Stomach (tissue), 9 donors: ENCODE results near the gene TMTC2. TPM values are rescaled to one million over a fixed set of nuclear protein-coding genes. Genes with fewer than 3 reads are reported as not detected.
A peak's percentile ranks its signal among the peaks of the same experiment; 100 is the strongest.

ENCODE experiments used
- DNase-seq, 2 donors: peaks; one replicate each; pipeline versions ENCODE4 v3.0.0 to v3.0.0-alpha.2; 2013 to 2019
- H3K27ac ChIP-seq, 5 donors: fragments of 200-600 bp in 4 of 5; sonication (generic) in 4 of 5; one replicate each; pipeline ENCODE4 v1.5.1; 2013 to 2019; ENCODE audit warnings: mild to moderate bottlenecking in 1 of 5, moderate library complexity in 1 of 5
- H3K27me3 ChIP-seq, 3 donors: fragments of 200-600 bp; sonication (generic); one replicate each; pipeline ENCODE4 v1.5.1; 2017 to 2019; ENCODE audit warnings: mixed run types in 1 of 3
- H3K36me3 ChIP-seq, 4 donors: fragments of 200-600 bp; sonication (generic); 1 replicate in 3 of 4; 2 replicates in 1 of 4; pipeline ENCODE4 v1.5.1; 2016 to 2019
- H3K4me1 ChIP-seq, 4 donors: fragments of 200-600 bp; sonication (generic); one replicate each; pipeline ENCODE4 v1.5.1; 2016 to 2019
- H3K4me3 ChIP-seq, 4 donors: fragments of 200-600 bp; sonication (generic) in 3 of 4; one replicate each; pipeline ENCODE4 v1.5.1; 2016 to 2019; ENCODE audit warnings: mild to moderate bottlenecking in 1 of 4
- H3K9me3 ChIP-seq, 4 donors: fragments of 200-600 bp; sonication (generic); one replicate each; pipeline ENCODE4 v1.5.1; 2016 to 2019
- EP300 ChIP-seq: sonication (generic); formaldehyde crosslinking; IDR thresholded peaks from one replicate; pipeline ENCODE4 v1.6.1; 2017; ENCODE audit warnings: antibody characterized with exemption
- POLR2A ChIP-seq, 4 donors: fragments of 450-650 bp; IDR thresholded peaks; one replicate each; pipeline ENCODE4 v1.6.1; 2016; ENCODE audit warnings: antibody characterized with exemption in 4 of 4, control low read depth in 2 of 4, mild to moderate bottlenecking in 1 of 4, moderate library complexity in 1 of 4
- POLR2AphosphoS5 ChIP-seq, 3 donors: sonication (generic); formaldehyde crosslinking; IDR thresholded peaks; one replicate each; pipeline ENCODE4 v1.6.1; 2016; ENCODE audit warnings: antibody characterized with exemption in 3 of 3
- WGBS, 5 donors: extraction: QIAGEN DNeasy Blood & Tissue Kit in 3 of 5; methylation state at CpG; one replicate each; pipeline versions ENCODE4 v1.1.5 to v1.1.7; 2013 to 2018; 5-methylcytosine and 5-hydroxymethylcytosine counted together
- intact Hi-C: fragments of 100-400 bp; cut with DNase I; formaldehyde crosslinking; loops from one replicate; pipeline ENCODE4 v1.15.1; 2023; ENCODE audit warnings: low total_unique reads
- polyA plus RNA-seq, 3 donors: library from polyadenylated mRNA; stranded (reverse); fragments of 200-250 nt; gene quantifications; one replicate each; pipeline ENCODE4 v1.2.3, GENCODE V29; 2013
- total RNA-seq, 5 donors: library from RNA; depleted of rRNA; stranded (reverse); fragments of >200 nt; gene quantifications; one replicate each; pipeline versions ENCODE4 v1.1.0 to v1.2.3, GENCODE V29; 2014 to 2016
- TF ChIP-seq, protein P1 (sequence below), 7 experiments: fragments of 450-650 bp in 4 of 7; fragments of 200-600 bp in 3 of 7; sonication (generic) in 3 of 7; IDR thresholded peaks; one replicate each; pipeline ENCODE4 v1.5.1; 2016 to 2019; ENCODE audit warnings: antibody characterized with exemption in 7 of 7, control low read depth in 2 of 7, mild to moderate bottlenecking in 1 of 7
- donor health status: healthy with polysubstance abuse.
- donor health status: Bipolar disorder and iron deficiency.
- donor health status: healthy.

Gene TMTC2
- total and polyA plus RNA-seq, 8 donors, result 6.1 to 60.0 (median 27.5) TPM

GRCh38 chr12:82672811-82673495, 13.8 kb upstream of the TMTC2 start:
- Histone ChIP-seq H3K9me3 (no peaks in the 10 kb centered on the region), H3K36me3 (no peaks in the 10 kb centered on the region), H3K27ac (no peak overlapping the region), H3K4me3 (no peak overlapping the region), H3K4me1 (no peaks in the 10 kb centered on the region), H3K27me3 (no peaks in the 10 kb centered on the region)
- no peak for DNase-seq
- TF ChIP-seq, protein P1, sequence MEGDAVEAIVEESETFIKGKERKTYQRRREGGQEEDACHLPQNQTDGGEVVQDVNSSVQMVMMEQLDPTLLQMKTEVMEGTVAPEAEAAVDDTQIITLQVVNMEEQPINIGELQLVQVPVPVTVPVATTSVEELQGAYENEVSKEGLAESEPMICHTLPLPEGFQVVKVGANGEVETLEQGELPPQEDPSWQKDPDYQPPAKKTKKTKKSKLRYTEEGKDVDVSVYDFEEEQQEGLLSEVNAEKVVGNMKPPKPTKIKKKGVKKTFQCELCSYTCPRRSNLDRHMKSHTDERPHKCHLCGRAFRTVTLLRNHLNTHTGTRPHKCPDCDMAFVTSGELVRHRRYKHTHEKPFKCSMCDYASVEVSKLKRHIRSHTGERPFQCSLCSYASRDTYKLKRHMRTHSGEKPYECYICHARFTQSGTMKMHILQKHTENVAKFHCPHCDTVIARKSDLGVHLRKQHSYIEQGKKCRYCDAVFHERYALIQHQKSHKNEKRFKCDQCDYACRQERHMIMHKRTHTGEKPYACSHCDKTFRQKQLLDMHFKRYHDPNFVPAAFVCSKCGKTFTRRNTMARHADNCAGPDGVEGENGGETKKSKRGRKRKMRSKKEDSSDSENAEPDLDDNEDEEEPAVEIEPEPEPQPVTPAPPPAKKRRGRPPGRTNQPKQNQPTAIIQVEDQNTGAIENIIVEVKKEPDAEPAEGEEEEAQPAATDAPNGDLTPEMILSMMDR (IDR thresholded peaks at IDR 0.05), result no peak
- TF ChIP-seq EP300 (no peak), POLR2A (IDR thresholded peaks at IDR 0.05) (no peak), POLR2AphosphoS5 (IDR thresholded peaks at IDR 0.05) (no peak)
- 57 to 73% (median 58%) methylated on average over 4 of the region's 4 CpGs for WGBS, 5 donors
- intact Hi-C loops, result no loop called here

GRCh38 chr12:82673698-82674097, 13.0 kb upstream of the TMTC2 start:
- TF ChIP-seq POLR2AphosphoS5 (IDR thresholded peaks at IDR 0.05) (no peak), POLR2A (IDR thresholded peaks at IDR 0.05) (no peak), EP300 (no peak)
- TF ChIP-seq, protein P1 (IDR thresholded peaks at IDR 0.05), result no peak
- Histone ChIP-seq H3K36me3 (no peaks in the 10 kb centered on the region), H3K4me1 (no peaks in the 10 kb centered on the region), H3K27ac (no peak overlapping the region), H3K27me3 (no peaks in the 10 kb centered on the region), H3K9me3 (no peaks in the 10 kb centered on the region), H3K4me3 (no peak overlapping the region)
- 71 to 89% (median 75%) methylated on average over 1 of the region's 1 CpG for WGBS, 5 donors
- intact Hi-C loops, result no loop called here
- no peak for DNase-seq

DNA sequence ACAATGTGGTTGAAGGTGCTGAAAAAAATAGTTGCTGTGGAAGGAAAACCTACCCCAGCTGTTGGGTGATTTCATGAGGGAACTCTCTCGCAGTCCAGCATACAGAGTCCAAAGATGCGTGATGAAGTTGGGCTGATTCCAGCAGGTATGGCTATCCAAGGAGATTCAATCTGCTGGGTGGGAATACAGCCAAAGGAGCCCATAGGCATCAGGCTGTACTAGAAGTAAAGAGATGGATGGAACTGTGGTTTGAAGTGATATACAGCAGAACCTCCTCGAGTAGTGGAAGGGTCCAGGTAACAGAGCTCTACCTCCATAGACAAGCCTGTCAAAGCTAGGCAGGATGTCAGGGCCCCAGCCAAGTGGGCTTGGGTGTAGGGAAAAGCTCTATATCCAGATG, 11.5 kb upstream of the TMTC2 start:
- H3K4me3 ChIP-seq, result no peak overlapping the region
- no peaks in the 10 kb centered on the region for H3K4me1 ChIP-seq
- H3K27me3 ChIP-seq, result no peaks in the 10 kb centered on the region
- WGBS, 5 donors, result 76 to 92% (median 87%) methylated on average over 3 of the region's 3 CpGs
- DNase-seq, result no peak
- H3K36me3 ChIP-seq, result no peaks in the 10 kb centered on the region
- H3K27ac ChIP-seq, result no peak overlapping the region
- H3K9me3 ChIP-seq, result no peaks in the 10 kb centered on the region
- TF ChIP-seq POLR2AphosphoS5 (IDR thresholded peaks at IDR 0.05) (no peak), POLR2A (IDR thresholded peaks at IDR 0.05) (no peak)
- intact Hi-C loops, result no loop called here

GRCh38 chr12:82682326-82682725, 4.4 kb upstream of the TMTC2 start:
- TF ChIP-seq EP300, result no peak
- no peak for TF ChIP-seq POLR2A (IDR thresholded peaks at IDR 0.05)
- TF ChIP-seq POLR2AphosphoS5 (IDR thresholded peaks at IDR 0.05), result no peak
- TF ChIP-seq, protein P1 (IDR thresholded peaks at IDR 0.05), result peak in 1 of 7 experiments; percentile 6
- Histone ChIP-seq H3K4me1 (peaks cover 3 to 28% (median 21%) of the 10 kb centered on the region in 4 donors), H3K36me3 (no peaks in the 10 kb centered on the region), H3K9me3 (no peaks in the 10 kb centered on the region), H3K4me3 (no peak overlapping the region), H3K27me3 (no peaks in the 10 kb centered on the region), H3K27ac (peak overlapping the region; percentile 28 to 64 (median 52))
- peak in 1 of 2 donors; percentile 37 for DNase-seq
- WGBS, 5 donors, result 24 to 56% (median 46%) methylated on average over 1 of the region's 1 CpG
- intact Hi-C loops, result no loop called here

- H3K9me3 ChIP-seq, result no peaks in the 10 kb centered on the region
- no peak overlapping the region for H3K4me3 ChIP-seq
- TF ChIP-seq POLR2AphosphoS5 (IDR thresholded peaks at IDR 0.05), result peak in 1 of 3 donors; percentile 66
- TF ChIP-seq, protein P1 (IDR thresholded peaks at IDR 0.05), result no peak
- intact Hi-C loops, result no loop called here
- peaks cover 6 to 29% (median 21%) of the 10 kb centered on the region in 4 donors for H3K4me1 ChIP-seq
- H3K27me3 ChIP-seq, result no peaks in the 10 kb centered on the region
- peak in 1 of 2 donors; percentile 32 for DNase-seq
- H3K36me3 ChIP-seq, result no peaks in the 10 kb centered on the region
- peak overlapping the region; percentile 39 to 64 (median 48) for H3K27ac ChIP-seq
- WGBS, 5 donors, result 5 to 19% (median 14%) methylated on average over 4 of the region's 4 CpGs
Observed at GRCh38 chr12:82682851-82683261, 3.9 kb upstream of the TMTC2 start.
